HG02938 (cell line): ENCODE measurements around the gene SLC44A3.

Source experiments
- ATAC-seq: cut with Tn5 transposase; IDR thresholded peaks from one replicate; pipeline ENCODE4 v1.9.1; 2021; ENCODE audit warnings: mild to moderate bottlenecking, moderate library complexity; ENCODE audit not compliant: unreplicated experiment

The SLC44A3 gene

GRCh38 chr1:94801919-94802546 lies 18.1 kb upstream of the SLC44A3 start:
- ATAC-seq: peak; percentile 68

DNA sequence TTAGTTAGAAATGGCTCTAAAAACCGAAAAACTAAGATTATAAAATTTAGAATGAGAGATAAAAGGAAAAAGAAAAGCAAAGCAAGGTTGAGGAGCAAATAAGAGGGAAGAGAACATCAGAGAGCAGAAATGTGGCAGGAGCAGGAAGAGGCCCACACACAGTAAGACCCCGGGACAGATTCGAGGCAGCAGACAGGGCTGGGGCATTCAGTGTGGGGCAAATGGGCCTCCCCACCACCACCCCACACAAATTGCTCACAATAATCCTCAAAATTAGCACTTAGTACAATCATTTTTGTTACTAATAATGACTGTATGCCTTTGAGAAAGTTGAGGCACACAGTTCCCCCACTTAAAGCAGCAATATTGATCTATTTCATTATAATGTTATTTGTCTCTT lies 17.1 kb upstream of the SLC44A3 start:
- ATAC-seq: no peak

GRCh38 chr1:94803517-94804441 lies 16.4 kb upstream of the SLC44A3 start:
- no peak for ATAC-seq

DNA sequence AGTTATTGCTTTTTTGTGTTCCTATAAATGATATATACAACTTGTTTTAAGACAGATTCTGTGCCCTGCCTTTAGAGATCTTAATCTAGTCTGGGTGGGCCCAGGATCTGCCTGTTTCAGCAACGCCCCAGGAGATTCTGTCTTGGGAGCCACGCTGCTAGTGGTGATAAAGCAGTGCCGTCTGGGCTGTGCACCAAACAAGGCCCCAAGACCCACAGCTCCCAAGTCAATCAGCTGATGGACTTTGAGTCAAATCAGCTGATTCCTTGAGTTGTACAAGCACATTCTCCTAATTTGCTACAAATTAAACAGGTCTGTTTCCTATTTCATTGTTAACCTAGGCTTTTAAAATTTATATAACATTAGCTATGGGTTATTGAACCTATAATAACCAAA lies 15.7 kb upstream of the SLC44A3 start:
- ATAC-seq: no peak

GRCh38 chr1:94805912-94806311 lies 14.2 kb upstream of the SLC44A3 start:
- no peak for ATAC-seq

GRCh38 chr1:94806441-94806871 lies 13.7 kb upstream of the SLC44A3 start:
- ATAC-seq: no peak

DNA sequence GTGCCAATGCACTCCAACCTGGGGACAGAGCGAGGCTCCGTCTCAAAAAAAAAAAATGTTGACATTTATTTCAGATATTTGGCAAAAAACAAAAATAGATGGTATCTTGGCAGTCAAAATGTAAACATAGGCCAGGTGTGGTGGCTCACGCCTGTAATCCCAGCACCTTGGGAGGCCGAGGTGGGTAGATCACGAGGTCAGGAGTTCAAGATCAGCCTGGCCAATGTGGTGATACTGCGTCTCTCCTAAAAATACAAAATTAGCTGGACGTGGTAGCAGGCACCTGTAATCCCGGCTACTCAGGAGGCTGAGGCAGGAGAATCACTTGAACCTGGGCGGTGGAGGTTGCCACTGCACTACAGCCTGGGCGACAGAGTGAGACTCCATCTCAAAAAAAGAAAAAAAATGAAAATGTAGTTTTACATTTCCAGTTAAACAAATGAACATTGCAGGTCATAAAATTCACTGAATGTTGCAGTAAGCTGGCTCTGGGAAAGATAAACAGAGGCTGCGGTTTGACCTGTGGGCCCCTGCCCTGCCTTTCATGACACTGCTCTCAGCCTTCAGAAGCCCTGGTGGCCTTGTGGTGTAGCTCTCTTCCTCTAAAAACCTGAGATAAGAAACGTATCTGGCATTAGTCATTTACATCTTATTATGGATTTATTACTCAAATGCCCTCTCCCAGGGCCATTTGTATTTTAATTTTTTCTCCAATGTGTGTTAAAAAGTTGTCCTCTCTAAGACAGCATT lies 12.2 kb upstream of the SLC44A3 start:
- ATAC-seq: no peak

GRCh38 chr1:94808669-94809068 lies 11.5 kb upstream of the SLC44A3 start:
- ATAC-seq: no peak

- ATAC-seq: no peak
These were observed 7.2 kb upstream of the SLC44A3 start for GRCh38 chr1:94812985-94813384.

GRCh38 chr1:94816030-94816429 lies 4.1 kb upstream of the SLC44A3 start:
- ATAC-seq: no peak

- no peak for ATAC-seq
These were observed 2.4 kb upstream of the SLC44A3 start for GRCh38 chr1:94817712-94818111.

GRCh38 chr1:94819238-94819944 lies 766 bp upstream of the SLC44A3 start:
- no peak for ATAC-seq

DNA sequence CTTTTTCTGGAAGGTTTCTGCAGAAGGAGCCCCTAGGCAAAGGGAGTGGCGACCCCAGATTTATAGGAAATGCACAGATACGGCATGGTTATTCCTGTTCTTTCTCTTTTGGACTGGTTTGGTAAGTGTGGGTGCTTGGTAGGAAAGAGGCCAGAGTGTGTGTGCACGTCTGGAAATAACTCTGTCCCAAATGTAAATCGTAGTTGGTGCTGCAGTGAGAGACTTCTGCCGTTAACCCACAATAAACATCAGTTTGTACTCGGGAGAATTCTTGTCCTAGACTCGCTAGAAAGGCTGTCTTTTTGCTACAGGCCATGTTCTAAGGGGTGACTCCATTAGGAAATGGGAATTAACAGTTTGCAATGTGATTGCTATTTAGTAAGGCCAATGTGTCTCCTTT lies 779 bp downstream of the SLC44A3 start:
- ATAC-seq: no peak

DNA sequence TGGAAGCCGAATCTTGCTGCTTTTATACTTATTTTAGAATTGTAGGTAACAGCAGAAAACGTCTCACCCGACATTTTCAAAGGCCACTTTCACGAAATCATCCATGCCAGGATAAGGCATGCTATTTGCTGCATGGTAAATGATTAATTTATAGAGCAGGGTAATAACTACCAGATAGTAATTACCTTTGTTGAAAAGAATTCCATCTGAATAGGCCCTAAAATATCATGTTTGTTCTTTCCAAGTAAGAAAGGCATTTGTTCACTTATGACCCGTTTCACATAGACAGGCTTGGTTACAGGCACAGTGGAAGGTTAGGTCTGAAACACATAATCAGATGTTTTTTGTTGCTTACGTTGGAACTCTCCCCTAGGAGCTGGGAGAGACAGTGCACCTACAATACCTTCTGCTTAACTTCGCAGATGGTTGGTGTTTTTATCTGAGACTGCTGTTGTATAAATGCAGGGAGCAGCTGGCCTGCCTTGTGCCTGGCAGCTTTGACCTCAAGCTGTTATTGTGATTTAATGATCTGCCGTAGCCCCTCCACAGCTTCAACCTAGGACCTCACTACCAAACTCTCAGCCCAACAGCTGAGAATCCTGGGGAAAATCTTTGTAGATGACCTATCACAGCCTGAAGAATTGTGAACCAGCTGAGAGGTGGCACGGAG lies 1.6 kb downstream of the SLC44A3 start:
- no peak for ATAC-seq

DNA sequence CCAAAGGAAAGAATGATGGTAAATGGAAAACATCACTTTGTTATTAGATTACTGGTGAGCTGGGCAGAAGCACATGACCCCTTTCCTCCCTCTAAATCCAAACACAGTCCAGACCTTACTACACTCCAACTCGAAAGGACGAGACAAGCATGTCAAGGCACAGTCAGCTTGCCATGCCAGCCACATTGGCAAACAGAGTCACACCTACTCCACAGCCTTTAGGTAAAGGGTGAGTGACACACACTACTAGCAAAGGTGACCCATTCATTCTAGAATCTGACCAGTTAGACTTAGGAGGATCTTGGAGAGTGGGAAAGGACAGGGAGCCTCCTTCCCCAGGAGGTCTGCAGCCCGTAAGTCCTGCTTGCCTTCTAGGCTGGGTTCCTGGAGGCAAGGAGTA lies 3.0 kb downstream of the SLC44A3 start:
- ATAC-seq: no peak

DNA sequence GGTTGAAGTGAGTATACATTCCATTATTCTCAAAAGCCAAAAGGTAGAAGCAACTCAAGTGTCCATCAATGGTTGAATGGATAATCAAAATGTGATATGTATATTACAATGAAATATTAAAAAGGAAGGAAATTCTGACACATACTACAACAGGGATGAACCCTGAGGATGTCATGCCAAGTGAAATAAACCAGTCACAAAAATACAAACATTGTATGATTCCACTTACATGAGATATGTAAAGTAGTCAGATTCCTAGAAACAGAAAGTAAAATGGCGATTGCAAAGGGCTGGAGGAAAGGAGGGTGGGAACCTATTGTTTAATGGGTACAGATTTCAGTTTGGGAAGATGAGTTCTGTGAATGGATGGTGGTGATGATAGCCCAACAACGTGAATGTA lies 5.8 kb downstream of the SLC44A3 start:
- no peak for ATAC-seq

DNA sequence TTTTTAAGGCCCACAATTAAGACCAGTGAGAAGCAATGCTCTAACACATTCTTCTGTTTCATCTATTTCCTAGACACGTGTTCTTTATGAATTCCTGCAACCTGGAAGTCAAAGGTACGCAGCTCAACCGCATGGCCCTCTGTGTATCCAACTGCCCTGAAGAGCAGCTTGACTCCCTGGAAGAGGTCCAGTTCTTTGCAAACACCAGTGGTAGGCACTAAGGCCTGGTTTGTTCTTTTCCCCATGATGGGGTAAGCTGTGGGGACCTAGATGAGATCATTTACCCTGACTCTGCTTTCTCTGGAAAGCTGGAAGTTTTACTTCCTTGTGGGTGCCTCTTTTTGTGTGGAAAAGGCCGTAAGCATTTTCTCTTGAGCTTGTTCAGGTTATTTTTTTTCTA lies 7.3 kb downstream of the SLC44A3 start:
- no peak for ATAC-seq

DNA sequence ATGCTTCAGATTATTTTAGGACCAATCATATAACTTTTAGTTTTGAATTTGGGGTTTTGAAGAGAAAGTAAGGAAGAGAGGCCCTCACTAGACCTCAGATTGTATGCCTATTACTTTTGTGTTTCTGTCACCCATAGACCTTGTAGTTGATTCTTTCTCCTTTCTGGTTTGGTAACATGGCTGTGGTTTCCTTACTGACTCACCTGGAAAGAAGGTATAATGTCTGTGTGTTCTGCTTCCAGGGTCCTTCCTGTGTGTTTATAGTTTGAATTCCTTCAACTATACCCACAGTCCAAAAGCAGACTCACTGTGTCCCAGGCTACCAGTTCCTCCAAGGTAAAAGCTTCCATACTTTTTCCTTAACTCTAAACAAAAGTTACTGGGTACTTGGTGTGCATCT lies 8.1 kb downstream of the SLC44A3 start:
- no peak for ATAC-seq

GRCh38 chr1:94831641-94832040 lies 11.5 kb downstream of the SLC44A3 start:
- no peak for ATAC-seq

DNA sequence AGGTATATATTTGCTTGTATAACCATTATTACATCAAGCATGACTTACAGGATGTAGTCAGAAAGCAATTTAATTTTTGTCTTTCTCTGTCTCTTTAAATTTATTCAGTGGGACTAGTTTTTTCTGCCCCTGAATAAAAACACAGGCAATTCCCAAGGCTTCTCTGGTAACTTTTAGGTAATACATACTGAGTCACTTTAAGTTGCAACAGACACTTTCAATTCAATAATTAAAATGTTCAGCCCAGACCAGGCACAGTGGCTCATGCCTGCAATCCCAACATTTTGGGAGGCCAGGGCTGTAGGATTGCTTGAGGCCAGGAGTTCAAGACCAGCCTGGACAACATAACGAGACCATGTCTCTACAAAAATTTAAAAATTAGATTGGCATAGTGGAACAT lies 12.3 kb downstream of the SLC44A3 start:
- ATAC-seq: no peak
